ENCODE results near the gene FERMT3. TPM values are rescaled to one million over a fixed set of nuclear protein-coding genes. Genes with fewer than 3 reads are reported as not detected.
A peak's percentile ranks its signal among the peaks of the same experiment; 100 is the strongest.

Gene FERMT3
- total and polyA plus RNA-seq, 2 of the 13 experiments (the other 11 are each of a cell fraction or from before 2014, with no cell fraction given) = 0.29 TPM; not detected in 1

DNA sequence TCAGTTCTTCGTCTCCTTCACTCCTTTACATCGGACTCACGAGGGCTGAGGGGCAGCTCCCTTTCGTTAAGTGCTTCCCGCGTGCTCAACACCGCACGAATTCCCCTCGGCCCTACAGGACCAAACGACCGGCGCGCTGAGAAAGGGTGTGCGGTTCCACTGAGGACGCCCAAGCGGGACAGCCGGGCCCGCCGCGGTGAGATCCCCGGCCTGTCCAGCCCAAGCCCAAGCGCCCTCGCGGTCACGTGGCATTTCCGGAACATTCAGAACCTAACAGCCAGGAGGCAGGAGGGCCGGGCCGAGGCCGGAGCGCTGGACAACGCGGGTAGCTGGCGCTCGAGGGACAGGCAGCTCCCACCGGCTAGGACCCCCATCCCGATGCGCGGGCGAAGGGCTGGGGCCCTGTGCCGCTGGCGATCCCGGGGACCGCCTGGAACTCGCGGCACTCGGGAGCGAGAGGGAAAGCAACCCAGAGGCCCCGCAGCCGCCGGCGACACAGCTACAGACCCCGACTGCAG lies 21.3 kb upstream of the FERMT3 start (continued):
- TF ChIP-seq, protein P1, sequence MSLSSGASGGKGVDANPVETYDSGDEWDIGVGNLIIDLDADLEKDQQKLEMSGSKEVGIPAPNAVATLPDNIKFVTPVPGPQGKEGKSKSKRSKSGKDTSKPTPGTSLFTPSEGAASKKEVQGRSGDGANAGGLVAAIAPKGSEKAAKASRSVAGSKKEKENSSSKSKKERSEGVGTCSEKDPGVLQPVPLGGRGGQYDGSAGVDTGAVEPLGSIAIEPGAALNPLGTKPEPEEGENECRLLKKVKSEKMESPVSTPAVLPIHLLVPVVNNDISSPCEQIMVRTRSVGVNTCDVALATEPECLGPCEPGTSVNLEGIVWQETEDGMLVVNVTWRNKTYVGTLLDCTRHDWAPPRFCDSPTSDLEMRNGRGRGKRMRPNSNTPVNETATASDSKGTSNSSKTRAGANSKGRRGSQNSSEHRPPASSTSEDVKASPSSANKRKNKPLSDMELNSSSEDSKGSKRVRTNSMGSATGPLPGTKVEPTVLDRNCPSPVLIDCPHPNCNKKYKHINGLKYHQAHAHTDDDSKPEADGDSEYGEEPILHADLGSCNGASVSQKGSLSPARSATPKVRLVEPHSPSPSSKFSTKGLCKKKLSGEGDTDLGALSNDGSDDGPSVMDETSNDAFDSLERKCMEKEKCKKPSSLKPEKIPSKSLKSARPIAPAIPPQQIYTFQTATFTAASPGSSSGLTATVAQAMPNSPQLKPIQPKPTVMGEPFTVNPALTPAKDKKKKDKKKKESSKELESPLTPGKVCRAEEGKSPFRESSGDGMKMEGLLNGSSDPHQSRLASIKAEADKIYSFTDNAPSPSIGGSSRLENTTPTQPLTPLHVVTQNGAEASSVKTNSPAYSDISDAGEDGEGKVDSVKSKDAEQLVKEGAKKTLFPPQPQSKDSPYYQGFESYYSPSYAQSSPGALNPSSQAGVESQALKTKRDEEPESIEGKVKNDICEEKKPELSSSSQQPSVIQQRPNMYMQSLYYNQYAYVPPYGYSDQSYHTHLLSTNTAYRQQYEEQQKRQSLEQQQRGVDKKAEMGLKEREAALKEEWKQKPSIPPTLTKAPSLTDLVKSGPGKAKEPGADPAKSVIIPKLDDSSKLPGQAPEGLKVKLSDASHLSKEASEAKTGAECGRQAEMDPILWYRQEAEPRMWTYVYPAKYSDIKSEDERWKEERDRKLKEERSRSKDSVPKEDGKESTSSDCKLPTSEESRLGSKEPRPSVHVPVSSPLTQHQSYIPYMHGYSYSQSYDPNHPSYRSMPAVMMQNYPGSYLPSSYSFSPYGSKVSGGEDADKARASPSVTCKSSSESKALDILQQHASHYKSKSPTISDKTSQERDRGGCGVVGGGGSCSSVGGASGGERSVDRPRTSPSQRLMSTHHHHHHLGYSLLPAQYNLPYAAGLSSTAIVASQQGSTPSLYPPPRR (CRISPR knock-in tag; IDR thresholded peaks at IDR 0.05; ENCODE audit: borderline replicate concordance) = peak; percentile 68; the same call in 1 of the 2 replicates
- TF ChIP-seq, protein P2, sequence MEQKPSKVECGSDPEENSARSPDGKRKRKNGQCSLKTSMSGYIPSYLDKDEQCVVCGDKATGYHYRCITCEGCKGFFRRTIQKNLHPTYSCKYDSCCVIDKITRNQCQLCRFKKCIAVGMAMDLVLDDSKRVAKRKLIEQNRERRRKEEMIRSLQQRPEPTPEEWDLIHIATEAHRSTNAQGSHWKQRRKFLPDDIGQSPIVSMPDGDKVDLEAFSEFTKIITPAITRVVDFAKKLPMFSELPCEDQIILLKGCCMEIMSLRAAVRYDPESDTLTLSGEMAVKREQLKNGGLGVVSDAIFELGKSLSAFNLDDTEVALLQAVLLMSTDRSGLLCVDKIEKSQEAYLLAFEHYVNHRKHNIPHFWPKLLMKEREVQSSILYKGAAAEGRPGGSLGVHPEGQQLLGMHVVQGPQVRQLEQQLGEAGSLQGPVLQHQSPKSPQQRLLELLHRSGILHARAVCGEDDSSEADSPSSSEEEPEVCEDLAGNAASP (CRISPR knock-in tag; IDR thresholded peaks at IDR 0.05; ENCODE audit: borderline replicate concordance) = no peak; the same call in 1 of the 2 replicates
- TF ChIP-seq ARID3A (IDR thresholded peaks at IDR 0.05; ENCODE audit: low read depth, low read length) = no peak
- peak; percentile 94 for TF ChIP-seq ZNF333 (CRISPR knock-in tag; IDR thresholded peaks at IDR 0.05; ENCODE audit: borderline replicate concordance)
- TF ChIP-seq MYC (CRISPR knock-in tag; IDR thresholded peaks at IDR 0.05; ENCODE audit: borderline replicate concordance) = peak; percentile 97
- TF ChIP-seq ZUFSP (CRISPR knock-in tag; IDR thresholded peaks at IDR 0.05; ENCODE audit: borderline replicate concordance) = no peak
- no peak for TF ChIP-seq ZNF17 (CRISPR knock-in tag; IDR thresholded peaks at IDR 0.05)
- TF ChIP-seq ERF (CRISPR knock-in tag; IDR thresholded peaks at IDR 0.05) = peak; percentile 77
- peak; percentile 79; the same call in 1 of the 2 replicates for TF ChIP-seq ZNF142 (CRISPR knock-in tag; IDR thresholded peaks at IDR 0.05)
- TF ChIP-seq ZNF768 (CRISPR knock-in tag; IDR thresholded peaks at IDR 0.05) = peak; percentile 79
- 0 out of 2 replicates have a peak, but pooled peaks have one; percentile 44 for TF ChIP-seq PLSCR1 (CRISPR knock-in tag; IDR thresholded peaks at IDR 0.05; ENCODE audit: borderline replicate concordance)
